DMS 273 (cell line): ENCODE measurements around the gene IFNA5.
A peak's percentile ranks its signal among the peaks of the same experiment; 100 is the strongest.

ENCODE experiments used
- DNase-seq: peaks from one replicate; lab custom pipeline; 2025; ENCODE audit not compliant: unreplicated experiment; lab: John Stamatoyannopoulos, UW

IFNA5 gene

GRCh38 chr9:21294904-21295538 lies 10.1 kb downstream of the IFNA5 start:
- DNase-seq, result no peak

DNA sequence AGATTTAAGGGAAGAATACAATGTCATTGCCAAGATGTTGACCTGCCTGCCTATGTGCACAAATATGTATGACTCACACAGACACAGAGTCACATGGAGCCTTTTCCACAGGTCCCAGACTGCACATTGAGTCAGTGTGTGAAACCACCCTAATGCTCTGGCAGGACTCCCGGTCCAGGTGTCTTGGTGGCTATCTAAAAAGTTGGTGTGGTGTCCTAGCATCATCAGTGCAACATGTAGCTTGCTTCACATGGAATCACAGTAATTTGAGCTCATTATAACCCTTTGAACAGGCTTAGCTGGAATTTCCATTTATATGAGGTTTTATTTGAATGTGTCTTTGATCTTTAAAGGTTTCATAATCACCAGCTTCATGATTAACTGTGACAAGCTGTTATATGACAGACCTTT lies 10.7 kb downstream of the IFNA5 start:
- DNase-seq, result no peak

DNA sequence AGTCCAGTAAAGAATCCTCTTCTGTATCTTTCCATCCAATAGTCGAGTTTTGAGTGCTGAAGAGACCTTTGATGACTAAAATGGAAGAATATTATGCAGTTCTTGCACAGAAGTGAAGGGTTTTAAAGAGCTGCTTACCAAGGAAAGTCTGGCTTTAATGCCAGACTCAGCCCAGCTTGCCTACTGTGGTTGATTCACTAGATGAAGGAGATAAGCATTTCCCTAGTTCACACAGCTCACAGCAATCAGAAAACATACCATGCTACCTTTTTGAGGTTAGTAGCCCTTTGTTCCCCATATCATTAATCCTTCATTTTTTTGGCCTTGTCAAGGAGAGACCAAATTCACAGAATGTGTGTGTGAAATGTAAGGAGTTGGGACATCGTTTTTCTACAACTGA lies 15.3 kb downstream of the IFNA5 start:
- no peak for DNase-seq

GRCh38 chr9:21287280-21287679 lies 17.8 kb downstream of the IFNA5 start:
- no peak for DNase-seq

- DNase-seq, result no peak
These were observed 18.5 kb downstream of the IFNA5 start for GRCh38 chr9:21286659-21287058.

- DNase-seq, result no peak
These were observed 19.0 kb downstream of the IFNA5 start for GRCh38 chr9:21286099-21286498.

DNA sequence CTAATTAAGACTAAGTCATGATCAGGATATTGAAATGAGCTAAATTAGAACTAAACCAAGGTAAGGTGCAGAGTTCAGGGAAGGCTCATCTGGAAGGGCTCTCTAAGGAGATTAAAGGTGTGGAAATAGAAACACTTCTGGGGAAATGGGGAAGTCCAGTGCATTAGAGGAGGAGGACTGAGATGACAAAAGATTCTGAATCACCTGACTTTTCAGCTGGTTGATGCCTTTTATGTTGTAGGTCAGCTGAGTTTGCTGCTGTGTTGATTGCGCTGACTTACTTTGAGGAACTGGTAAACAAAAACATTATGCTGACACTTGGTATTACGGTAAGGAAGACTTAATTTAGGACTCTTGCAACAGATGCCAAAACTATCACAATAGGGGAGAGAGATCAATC lies 23.8 kb downstream of the IFNA5 start:
- DNase-seq, result no peak

DNA sequence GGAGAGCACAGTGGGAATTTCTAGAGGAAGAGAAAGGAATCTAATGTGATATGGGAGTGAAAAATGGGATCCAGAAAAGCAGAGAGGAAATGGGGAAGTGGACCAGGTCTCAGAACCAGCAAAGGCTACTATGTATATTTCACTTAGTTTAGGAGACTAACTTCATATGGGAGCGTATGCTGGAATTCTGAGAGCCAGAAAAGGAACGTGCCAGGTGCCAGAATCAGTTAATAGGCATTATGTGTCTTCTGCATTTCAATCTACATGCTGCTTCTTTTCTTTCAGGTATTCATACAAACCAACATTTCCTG lies 36.8 kb downstream of the IFNA5 start:
- no peak for DNase-seq

GRCh38 chr9:21267485-21268346 lies 37.4 kb downstream of the IFNA5 start:
- DNase-seq, result no peak

GRCh38 chr9:21266733-21267484 lies 38.2 kb downstream of the IFNA5 start:
- no peak for DNase-seq

GRCh38 chr9:21265421-21266189 lies 39.5 kb downstream of the IFNA5 start:
- no peak for DNase-seq

- peak; percentile 8 for DNase-seq
These were observed 49.4 kb downstream of the IFNA5 start for GRCh38 chr9:21255538-21256212.
